ENCODE data around the gene TOM1.
A peak's percentile ranks its signal among the peaks of the same experiment; 100 is the strongest.

TOM1 gene

DNA sequence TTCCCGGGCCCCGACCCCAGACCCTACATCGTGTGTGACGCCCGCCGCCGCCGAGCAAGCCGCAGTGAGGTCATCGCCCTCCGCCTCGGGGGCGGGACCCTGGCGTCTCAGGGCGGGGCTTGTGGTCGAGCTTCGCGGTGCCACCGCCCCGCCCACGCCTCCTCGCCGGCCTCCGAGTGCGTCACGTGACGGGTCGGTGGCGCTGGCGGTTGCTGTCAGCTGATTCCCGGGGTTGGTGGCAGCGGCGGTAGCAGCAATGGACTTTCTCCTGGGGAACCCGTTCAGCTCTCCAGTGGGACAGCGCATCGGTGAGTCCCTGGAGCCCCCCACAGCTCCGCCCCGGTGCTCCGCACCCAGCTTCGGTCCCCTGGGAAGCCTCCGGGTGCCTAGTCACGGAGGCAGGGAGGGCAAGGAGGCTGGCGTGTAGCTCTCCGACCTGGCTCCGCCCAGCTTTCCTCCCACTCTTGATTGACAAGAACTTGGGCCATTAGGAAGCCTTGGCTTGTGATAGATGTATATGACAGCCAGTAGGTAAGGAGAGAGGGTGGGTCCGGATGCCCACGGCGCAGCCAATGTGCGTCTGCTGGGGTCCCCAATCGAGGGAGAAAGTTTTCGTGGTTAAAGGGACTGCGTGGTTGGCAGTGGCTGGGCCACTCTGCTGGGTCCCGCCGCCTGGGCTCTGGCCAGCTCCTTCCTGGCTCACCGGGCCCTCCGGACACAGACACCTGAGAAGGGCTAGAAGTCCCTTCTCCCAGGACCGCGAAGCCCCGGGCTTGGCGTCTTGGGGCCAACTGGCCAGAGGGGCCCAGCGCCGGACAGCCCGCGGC is at the start of gene TOM1:
TOM1 (plus strand) TSS at position 222 of the 827 bp plus-strand sequence; CDS start at position 257, 35 bp downstream.
- DNase-seq (ENCODE audit: low spot score) = peak; percentile 96
- TF ChIP-seq, protein P1, sequence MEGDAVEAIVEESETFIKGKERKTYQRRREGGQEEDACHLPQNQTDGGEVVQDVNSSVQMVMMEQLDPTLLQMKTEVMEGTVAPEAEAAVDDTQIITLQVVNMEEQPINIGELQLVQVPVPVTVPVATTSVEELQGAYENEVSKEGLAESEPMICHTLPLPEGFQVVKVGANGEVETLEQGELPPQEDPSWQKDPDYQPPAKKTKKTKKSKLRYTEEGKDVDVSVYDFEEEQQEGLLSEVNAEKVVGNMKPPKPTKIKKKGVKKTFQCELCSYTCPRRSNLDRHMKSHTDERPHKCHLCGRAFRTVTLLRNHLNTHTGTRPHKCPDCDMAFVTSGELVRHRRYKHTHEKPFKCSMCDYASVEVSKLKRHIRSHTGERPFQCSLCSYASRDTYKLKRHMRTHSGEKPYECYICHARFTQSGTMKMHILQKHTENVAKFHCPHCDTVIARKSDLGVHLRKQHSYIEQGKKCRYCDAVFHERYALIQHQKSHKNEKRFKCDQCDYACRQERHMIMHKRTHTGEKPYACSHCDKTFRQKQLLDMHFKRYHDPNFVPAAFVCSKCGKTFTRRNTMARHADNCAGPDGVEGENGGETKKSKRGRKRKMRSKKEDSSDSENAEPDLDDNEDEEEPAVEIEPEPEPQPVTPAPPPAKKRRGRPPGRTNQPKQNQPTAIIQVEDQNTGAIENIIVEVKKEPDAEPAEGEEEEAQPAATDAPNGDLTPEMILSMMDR (IDR thresholded peaks at IDR 0.05; ENCODE audit: extremely low read depth, insufficient read depth, missing control alignments) = no peak
- in situ Hi-C loops (cut with MboI; ENCODE audit: low pct_unique_long_range_greater_than_20kb, low sequenced_read_pairs, unreplicated experiment) = no loop called here

DNA sequence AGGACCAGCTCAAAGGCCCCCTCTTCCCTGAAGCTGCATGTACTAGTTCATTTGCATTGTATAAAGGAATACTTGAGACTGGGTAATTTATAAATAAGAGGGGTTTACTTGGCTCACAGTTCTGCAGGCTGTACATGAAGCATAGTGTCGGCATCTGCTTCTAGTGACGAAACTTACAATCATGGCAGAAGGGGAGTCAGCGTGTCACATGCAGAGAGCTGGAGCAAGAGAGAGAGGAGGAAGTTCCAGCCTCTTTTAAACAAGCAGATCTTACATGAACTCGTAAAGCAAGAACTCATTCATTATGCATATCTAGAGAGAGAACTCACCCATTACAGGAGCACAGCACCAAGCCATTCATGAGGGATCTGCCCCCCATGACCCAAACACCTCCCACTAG is 49.5 kb upstream of the TOM1 start:
- in situ Hi-C loops (cut with MboI; ENCODE audit: low pct_unique_long_range_greater_than_20kb, low sequenced_read_pairs, unreplicated experiment) = no loop called here
- no peak for DNase-seq (ENCODE audit: low spot score)
- TF ChIP-seq, protein P1 (IDR thresholded peaks at IDR 0.05; ENCODE audit: extremely low read depth, insufficient read depth, missing control alignments) = no peak

DNA sequence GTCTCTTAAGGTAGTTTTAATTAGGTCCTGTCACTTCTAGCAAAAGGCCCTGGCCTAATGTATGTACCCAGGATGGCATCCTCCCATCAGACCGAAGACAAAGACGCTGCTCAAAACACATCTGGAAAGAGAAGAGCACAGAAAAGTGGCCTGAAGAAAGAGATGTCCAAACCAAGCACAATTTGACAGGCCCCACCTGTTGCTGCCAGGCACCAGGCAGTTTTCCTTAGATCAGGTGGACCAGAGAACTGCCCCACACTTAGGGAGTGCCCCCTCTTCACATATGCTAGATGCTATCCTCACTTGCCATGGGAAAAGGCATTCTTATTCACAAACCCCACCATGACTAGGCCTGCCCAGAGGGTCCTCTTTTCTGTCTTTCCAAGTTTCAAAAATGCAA is 45.7 kb upstream of the TOM1 start:
- in situ Hi-C loops (cut with MboI; ENCODE audit: low pct_unique_long_range_greater_than_20kb, low sequenced_read_pairs, unreplicated experiment) = no loop called here
- TF ChIP-seq, protein P1 (IDR thresholded peaks at IDR 0.05; ENCODE audit: extremely low read depth, insufficient read depth, missing control alignments) = no peak
- no peak for DNase-seq (ENCODE audit: low spot score)

DNA sequence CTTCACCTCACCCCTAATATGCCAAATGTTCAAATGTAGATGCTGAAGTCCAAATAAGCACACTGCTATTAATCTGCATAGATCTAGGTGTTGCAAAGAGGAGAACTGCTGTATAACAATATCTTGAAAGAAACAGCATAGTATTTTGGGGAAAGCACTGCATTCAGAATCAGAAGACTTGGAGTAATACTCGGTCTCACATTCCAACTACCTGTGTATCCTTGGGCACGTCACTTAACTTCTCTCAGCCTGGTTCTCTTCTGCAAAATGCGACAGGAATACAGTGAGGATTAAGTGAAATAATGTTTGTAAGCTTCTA is 42.7 kb upstream of the TOM1 start:
- TF ChIP-seq, protein P1 (IDR thresholded peaks at IDR 0.05; ENCODE audit: extremely low read depth, insufficient read depth, missing control alignments) = no peak
- in situ Hi-C loops (cut with MboI; ENCODE audit: low pct_unique_long_range_greater_than_20kb, low sequenced_read_pairs, unreplicated experiment) = no loop called here
- DNase-seq (ENCODE audit: low spot score) = no peak

DNA sequence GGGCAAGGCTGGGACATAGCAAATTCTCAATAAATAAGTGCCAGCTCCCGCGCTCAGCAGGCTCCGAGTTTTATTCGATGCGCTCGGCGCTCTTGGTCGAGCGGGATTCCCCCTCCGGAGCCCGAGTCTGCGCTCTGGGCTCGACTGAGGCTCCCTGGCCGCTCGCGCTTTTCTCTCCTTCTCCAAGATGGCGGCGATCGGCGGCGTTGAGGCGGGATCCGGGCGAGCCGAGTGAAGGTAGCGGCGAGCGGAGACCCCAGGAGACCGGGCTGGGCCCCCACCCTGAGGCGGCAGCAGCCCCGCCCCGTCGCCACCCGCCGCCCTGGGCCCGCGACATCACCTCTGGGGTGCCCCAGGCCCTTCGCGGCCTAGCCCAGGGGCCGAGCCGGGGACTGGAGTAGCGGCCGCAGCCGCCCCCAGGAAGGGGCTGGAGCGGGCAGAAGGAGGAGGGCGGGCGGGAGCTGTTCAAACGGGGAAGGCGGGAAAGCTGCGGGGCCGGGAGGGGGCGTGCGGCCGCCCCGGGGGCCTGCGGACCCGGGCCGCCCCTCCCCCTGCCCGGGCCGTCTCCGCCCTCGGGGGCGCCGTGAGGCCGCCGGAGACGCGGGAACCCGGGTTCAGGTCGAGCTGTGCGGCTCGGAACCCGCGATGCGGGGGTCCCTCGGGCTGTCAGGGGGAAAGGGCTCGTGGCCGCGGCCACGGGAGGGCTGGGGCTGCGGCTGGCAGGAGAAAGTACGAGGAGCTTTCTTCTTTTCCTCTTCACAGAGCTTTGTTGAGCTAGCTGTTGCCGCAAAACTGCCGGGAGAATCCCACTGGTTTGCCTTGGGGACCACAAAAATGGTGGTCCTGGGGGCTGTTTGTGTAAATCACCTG is 42.1 kb upstream of the TOM1 start, which contains the start of gene HMGXB4:
HMGXB4 (plus strand) TSS at position 173 of the 870 bp plus-strand sequence. CDS start 4,898 bp downstream, outside the sequence.
- DNase-seq (ENCODE audit: low spot score) = peak; percentile 93
- in situ Hi-C loops (cut with MboI; ENCODE audit: low pct_unique_long_range_greater_than_20kb, low sequenced_read_pairs, unreplicated experiment) = no loop called here
- TF ChIP-seq, protein P1 (IDR thresholded peaks at IDR 0.05; ENCODE audit: extremely low read depth, insufficient read depth, missing control alignments) = peak; percentile 27

DNA sequence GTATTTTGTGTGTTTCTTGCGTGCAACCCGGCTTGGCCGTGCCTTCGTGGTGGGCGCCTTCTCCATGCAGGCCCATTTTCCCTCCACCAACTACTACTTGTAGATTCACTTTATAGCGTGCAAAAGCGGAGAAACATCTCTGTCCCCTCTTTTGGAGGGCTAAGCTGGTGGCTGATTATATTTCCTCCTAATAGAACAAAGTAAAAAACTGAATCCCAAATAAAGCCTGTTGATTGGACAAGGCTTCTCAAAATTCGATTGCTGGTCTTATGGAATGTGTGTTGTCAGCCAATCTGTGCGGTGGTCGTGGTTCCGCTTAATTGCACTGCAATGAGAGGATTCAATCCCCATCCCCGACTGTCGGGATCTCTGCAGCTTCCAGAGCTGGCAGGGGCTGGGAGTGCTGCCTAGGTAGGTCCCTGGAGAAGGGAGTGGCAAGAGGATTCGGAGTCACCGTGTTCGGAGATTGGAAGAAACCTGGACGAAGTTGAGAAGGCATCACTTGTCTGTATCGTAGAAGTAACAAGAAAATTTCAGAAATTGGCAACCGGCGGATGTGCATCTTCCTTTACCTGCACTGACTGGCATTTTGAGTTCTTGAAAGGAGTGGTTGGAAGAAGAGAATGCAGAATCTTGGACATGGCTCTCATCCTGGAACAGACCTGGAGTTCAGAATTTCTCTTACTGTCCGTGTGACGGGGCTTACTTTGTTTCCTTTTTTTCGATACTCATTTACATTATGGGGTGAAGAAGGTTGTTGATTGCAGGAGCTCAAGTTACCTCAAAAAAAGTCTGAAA is 41.3 kb upstream of the TOM1 start:
- TF ChIP-seq, protein P1 (IDR thresholded peaks at IDR 0.05; ENCODE audit: extremely low read depth, insufficient read depth, missing control alignments) = no peak
- no peak for DNase-seq (ENCODE audit: low spot score)
- in situ Hi-C loops (cut with MboI; ENCODE audit: low pct_unique_long_range_greater_than_20kb, low sequenced_read_pairs, unreplicated experiment) = no loop called here

Measured in GM13977 (cell line).